ENCODE measurements around the gene MKI67. TPM values are rescaled to one million over a fixed set of nuclear protein-coding genes. Genes with fewer than 3 reads are reported as not detected.
"Not testable (repeated sequence)": the region's sequence is repeated elsewhere in the genome, so short reads cannot be mapped to it uniquely, and the experiment has no call there.

MKI67 gene
- total RNA-seq, 1 experiment from 2014 or later, result 81.4 TPM

GRCh38 chr10:128144547-128144946 lies 18.3 kb upstream of the MKI67 start:
- no TSS peak for BruUV-seq (replicated peaks)
- CTCF ChIA-PET, result interaction anchor here (1.2 to 1.5 kb wide), 3 partner anchors 18 to 239 kb away, joined by 3 to 4 read pairs (median 3); no protein-coding TSS in a partner anchor
- no peak overlapping the region for H3K27ac Mint-ChIP-seq (ENCODE audit: low read depth, unreplicated experiment)

GRCh38 chr10:128143531-128143930 lies 17.3 kb upstream of the MKI67 start:
- ChIA-PET CTCF (interaction anchor here (0.6 to 1.6 kb wide), 5 partner anchors 11 to 429 kb away, joined by 3 read pairs; no protein-coding TSS in a partner anchor), POLR2A (interaction anchor here (0.6 to 1.3 kb wide), 4 partner anchors 13 to 109 kb away, joined by 3 to 4 read pairs (median 4); partner anchors contain the start of gene MKI67)
- Mint-ChIP-seq H3K4me3 (ENCODE audit: unreplicated experiment) (no peak overlapping the region), H3K4me1 (ENCODE audit: insufficient read depth, unreplicated experiment) (peaks cover 15% of the 10 kb centered on the region), H3K9me3 (ENCODE audit: unreplicated experiment) (no peaks in the 10 kb centered on the region), H3K27ac (ENCODE audit: low read depth, unreplicated experiment) (no peak overlapping the region), H3K27me3 (ENCODE audit: insufficient read depth, unreplicated experiment) (no peaks in the 10 kb centered on the region), H3K36me3 (ENCODE audit: insufficient read depth, unreplicated experiment) (no peaks in the 10 kb centered on the region)
- DNase-seq (ENCODE audit: unreplicated experiment), result no peak
- intact Hi-C loops (cut with micrococcal nuclease), result no loop called here
- no peak for TF ChIP-seq CTCF (IDR thresholded peaks at IDR 0.05; ENCODE audit: unreplicated experiment)
- no TSS peak for BruUV-seq (replicated peaks)

More at GRCh38 chr10:128144547-128144946, 18.3 kb upstream of the MKI67 start:
- no peak for DNase-seq (ENCODE audit: unreplicated experiment)
- intact Hi-C loops (cut with micrococcal nuclease), result no loop called here
- H3K36me3 Mint-ChIP-seq (ENCODE audit: insufficient read depth, unreplicated experiment), result no peaks in the 10 kb centered on the region
- POLR2A ChIA-PET, result interaction anchor here (1.3 kb wide), 1 partner anchor 14 kb away, joined by 4 read pairs; no protein-coding TSS in a partner anchor
- H3K9me3 Mint-ChIP-seq (ENCODE audit: unreplicated experiment), result no peaks in the 10 kb centered on the region
- H3K4me1 Mint-ChIP-seq (ENCODE audit: insufficient read depth, unreplicated experiment), result peaks cover 15% of the 10 kb centered on the region
- H3K27me3 Mint-ChIP-seq (ENCODE audit: insufficient read depth, unreplicated experiment), result no peaks in the 10 kb centered on the region
- no peak overlapping the region for H3K4me3 Mint-ChIP-seq (ENCODE audit: unreplicated experiment)
- no peak for TF ChIP-seq CTCF (IDR thresholded peaks at IDR 0.05; ENCODE audit: unreplicated experiment)

GRCh38 chr10:128140425-128140824 lies 14.2 kb upstream of the MKI67 start:
- POLR2A ChIA-PET, result interaction anchor here (0.7 kb wide), 1 partner anchor 93 kb away, joined by 3 read pairs; no protein-coding TSS in a partner anchor
- DNase-seq (ENCODE audit: unreplicated experiment), result no peak

GRCh38 chr10:128138429-128138828 lies 12.2 kb upstream of the MKI67 start:
- H3K27me3 Mint-ChIP-seq (ENCODE audit: insufficient read depth, unreplicated experiment); intact Hi-C loops (cut with micrococcal nuclease); BruUV-seq (replicated peaks); DNase-seq (ENCODE audit: unreplicated experiment); H3K36me3 Mint-ChIP-seq (ENCODE audit: insufficient read depth, unreplicated experiment); POLR2A ChIA-PET; H3K4me3 Mint-ChIP-seq (ENCODE audit: unreplicated experiment); H3K9me3 Mint-ChIP-seq (ENCODE audit: unreplicated experiment); H3K4me1 Mint-ChIP-seq (ENCODE audit: insufficient read depth, unreplicated experiment); H3K27ac Mint-ChIP-seq (ENCODE audit: low read depth, unreplicated experiment): not testable (repeated sequence)
- CTCF ChIA-PET, result interaction anchor here (0.5 to 2.3 kb wide), 3 partner anchors 11 to 408 kb away, joined by 3 to 9 read pairs (median 3); no protein-coding TSS in a partner anchor

More at GRCh38 chr10:128140425-128140824, 14.2 kb upstream of the MKI67 start:
- Mint-ChIP-seq H3K27me3 (ENCODE audit: insufficient read depth, unreplicated experiment) (no peaks in the 10 kb centered on the region), H3K4me1 (ENCODE audit: insufficient read depth, unreplicated experiment) (no peaks in the 10 kb centered on the region), H3K4me3 (ENCODE audit: unreplicated experiment) (no peak overlapping the region), H3K36me3 (ENCODE audit: insufficient read depth, unreplicated experiment) (no peaks in the 10 kb centered on the region), H3K9me3 (ENCODE audit: unreplicated experiment) (no peaks in the 10 kb centered on the region), H3K27ac (ENCODE audit: low read depth, unreplicated experiment) (no peak overlapping the region)
- CTCF ChIA-PET, result interaction anchor here (1.0 kb wide), 1 partner anchor 104 kb away, joined by 6 read pairs; no protein-coding TSS in a partner anchor
- no TSS peak for BruUV-seq (replicated peaks)
- intact Hi-C loops (cut with micrococcal nuclease), result no loop called here
- TF ChIP-seq CTCF (IDR thresholded peaks at IDR 0.05; ENCODE audit: unreplicated experiment), result no peak
